NCI-H446 treated with DMSO at 0.1 percent for 48 hours (cell line): ENCODE measurements around the gene QRICH1.

Experiments used
- DNase-seq: peaks from one replicate; lab custom pipeline; 2025; lab: John Stamatoyannopoulos, UW

QRICH1 gene

GRCh38 chr3:49032646-49033304 lies 61.1 kb downstream of the QRICH1 start:
- DNase-seq = no peak

- no peak for DNase-seq
These were observed 63.5 kb downstream of the QRICH1 start for GRCh38 chr3:49030321-49030720.

- DNase-seq = no peak
These were observed 64.3 kb downstream of the QRICH1 start for GRCh38 chr3:49029563-49029884.

- DNase-seq = peak; percentile 84
These were observed 65.0 kb downstream of the QRICH1 start, which contains the start of gene IMPDH2 for GRCh38 chr3:49028673-49029562. Gene IMPDH2, minus strand, starts transcription at chr3:49029398. Its CDS starts 48 bp downstream, at chr3:49029350.

GRCh38 chr3:49028298-49028672 lies 65.6 kb downstream of the QRICH1 start:
- no peak for DNase-seq

- no peak for DNase-seq
These were observed 66.2 kb downstream of the QRICH1 start for GRCh38 chr3:49027634-49028033.

GRCh38 chr3:49026536-49026935 lies 67.3 kb downstream of the QRICH1 start:
- DNase-seq = no peak

GRCh38 chr3:49025793-49026520 lies 67.9 kb downstream of the QRICH1 start:
- DNase-seq = no peak

GRCh38 chr3:49025005-49025792 lies 68.7 kb downstream of the QRICH1 start:
- DNase-seq = no peak

GRCh38 chr3:49024449-49024848 lies 69.4 kb downstream of the QRICH1 start:
- no peak for DNase-seq

- DNase-seq = no peak
These were observed 70.1 kb downstream of the QRICH1 start for GRCh38 chr3:49023775-49024174.

GRCh38 chr3:49022688-49023171 lies 71.1 kb downstream of the QRICH1 start:
- no peak for DNase-seq

GRCh38 chr3:49021813-49022687 lies 71.8 kb downstream of the QRICH1 start, which contains the start of gene NDUFAF3:
Gene NDUFAF3, plus strand, starts transcription at chr3:49022121. Its CDS starts 24 bp downstream, at chr3:49022145.
- peak; percentile 56 for DNase-seq

- DNase-seq = peak; percentile 78
These were observed 72.6 kb downstream of the QRICH1 start for GRCh38 chr3:49021213-49021812.

- DNase-seq = no peak
These were observed 73.3 kb downstream of the QRICH1 start for GRCh38 chr3:49020330-49021212.

GRCh38 chr3:49019941-49020329 lies 73.9 kb downstream of the QRICH1 start:
- DNase-seq = no peak

GRCh38 chr3:49018707-49019006 lies 75.2 kb downstream of the QRICH1 start:
- DNase-seq = no peak

GRCh38 chr3:49017971-49018706 lies 75.7 kb downstream of the QRICH1 start, which contains the start of gene DALRD3:
Gene DALRD3, minus strand, starts transcription at chr3:49018580. Its CDS starts 16 bp downstream, at chr3:49018564.
- no peak for DNase-seq
